Activated B cell treated with CpG ODN at 0.5 μM for 24 hours (primary cell): Measurements from ENCODE around the gene RASL10B. TPM values are rescaled to one million over a fixed set of nuclear protein-coding genes. Genes with fewer than 3 reads are reported as not detected.

Source experiments
- ATAC-seq: fragments of 200-7000 bp; cut with Tn5 transposase; one replicate; pipeline ENCODE4 v1.10.0; 2021; ENCODE audit warnings: low read depth, mild to moderate bottlenecking, moderate library complexity
- CTCF ChIA-PET: fragments of 350-600 bp; sonication (Branson Sonifier 250); formaldehyde crosslinking; loops from one replicate; lab custom pipeline; 2021; ENCODE audit warnings: antibody characterized with exemption; lab: Charles Lee
- POLR2A ChIA-PET: fragments of 350-600 bp; sonication (Branson Sonifier 250); formaldehyde crosslinking; loops from one replicate; lab custom pipeline; 2021; ENCODE audit warnings: antibody characterized with exemption; lab: Charles Lee
- DNase-seq: peaks from one replicate; pipeline ENCODE4 v3.0.0; 2022
- H3K27ac Mint-ChIP-seq: one replicate; pipeline ENCODE4 v1.8.0; 2020; ENCODE audit warnings: mixed read lengths
- H3K27me3 Mint-ChIP-seq: one replicate; pipeline ENCODE4 v1.8.0; 2021; ENCODE audit warnings: mixed read lengths
- H3K36me3 Mint-ChIP-seq: one replicate; pipeline ENCODE4 v1.8.0; 2021; ENCODE audit warnings: low read depth, mixed read lengths
- H3K4me1 Mint-ChIP-seq: one replicate; pipeline ENCODE4 v1.8.0; 2021; ENCODE audit warnings: mixed read lengths
- H3K4me3 Mint-ChIP-seq: one replicate; pipeline ENCODE4 v1.8.0; 2020; ENCODE audit warnings: mild to moderate bottlenecking, mixed read lengths
- H3K9me3 Mint-ChIP-seq: one replicate; pipeline ENCODE4 v1.8.0; 2020; ENCODE audit warnings: mixed read lengths
- CTCF ChIP-seq: fragments of 200-600 bp; IDR thresholded peaks from one replicate; pipeline ENCODE4 v1.8.0; 2022; ENCODE audit warnings: antibody characterized with exemption, mild to moderate bottlenecking
- intact Hi-C: fragments of 100-400 bp; cut with micrococcal nuclease; formaldehyde crosslinking; loops from one replicate; pipeline ENCODE4 v1.15.1; 2024
- total RNA-seq: library from RNA; stranded (reverse); gene quantifications from 2 replicates; pipeline ENCODE4 v1.2.3, GENCODE V29; 2022

RASL10B gene
- total RNA-seq, 1 donor from 2014 or later = 0.31 TPM

DNA sequence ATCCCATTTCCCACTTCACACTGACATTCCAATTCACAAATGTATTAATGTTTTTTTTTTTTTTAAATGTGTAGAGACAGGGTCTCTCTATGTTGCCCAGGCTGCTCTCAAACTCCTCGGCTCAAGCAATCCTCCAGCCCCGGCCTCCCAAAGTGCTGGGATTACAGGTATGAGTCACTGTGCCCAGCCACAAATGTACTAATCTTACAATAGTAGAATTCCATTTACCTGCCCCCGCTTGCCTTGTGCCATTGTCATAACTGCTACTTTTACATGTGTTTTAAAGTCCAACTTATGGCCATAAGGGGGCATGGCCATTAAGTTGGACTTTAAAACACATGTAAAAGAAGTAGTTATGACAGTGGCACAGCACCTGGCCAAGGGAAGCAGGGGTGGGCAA, 59.4 kb downstream of the RASL10B start:
- ChIA-PET POLR2A (interaction anchor here (1.9 kb wide), 1 partner anchor 18 kb away, joined by 5 read pairs; the partner anchor contains the start of gene TAF15), CTCF (no interaction called here)
- no peak for ATAC-seq
- no peak for DNase-seq
- Mint-ChIP-seq H3K27ac (no peak overlapping the region), H3K4me3 (no peak overlapping the region), H3K4me1 (peaks cover 10% of the 10 kb centered on the region), H3K27me3 (peaks cover 39% of the 10 kb centered on the region), H3K9me3 (no peaks in the 10 kb centered on the region), H3K36me3 (no peaks in the 10 kb centered on the region)
- TF ChIP-seq CTCF = no peak
- intact Hi-C loops = no loop called here

GRCh38 chr17:35791681-35792350, 60.4 kb downstream of the RASL10B start:
- H3K4me3 Mint-ChIP-seq = no peak overlapping the region

More at GRCh38 chr17:35791681-35792350, 60.4 kb downstream of the RASL10B start:
- peaks cover 16% of the 10 kb centered on the region for H3K4me1 Mint-ChIP-seq
- CTCF ChIA-PET = no interaction called here
- H3K27ac Mint-ChIP-seq = no peak overlapping the region
- TF ChIP-seq CTCF = no peak
- ATAC-seq = no peak
- intact Hi-C loops = no loop called here
- POLR2A ChIA-PET = interaction anchor here (0.7 to 1.9 kb wide), 2 partner anchors 17 to 28 kb away, joined by 3 to 5 read pairs; partner anchors contain the start of gene TAF15
- H3K36me3 Mint-ChIP-seq = no peaks in the 10 kb centered on the region
- peaks cover 44% of the 10 kb centered on the region for H3K27me3 Mint-ChIP-seq
- DNase-seq = no peak
- no peaks in the 10 kb centered on the region for H3K9me3 Mint-ChIP-seq

Other genes with a start within 250 kb of the RASL10B start
- gene SLFN12L, start 194.0 kb upstream of the RASL10B start, total RNA-seq = 2.0 and 2.4 TPM in 2 replicates
- gene SLFN14, start 170.8 kb upstream of the RASL10B start, total RNA-seq = not detected in 2 replicates
- gene PEX12, start 153.1 kb upstream of the RASL10B start, total RNA-seq = 4.1 and 4.8 TPM in 2 replicates
- 129 and 152 TPM in 2 replicates for gene AP2B1, start 144.3 kb upstream of the RASL10B start, total RNA-seq
- not detected in 2 replicates for gene GAS2L2, start 21.6 kb downstream of the RASL10B start, total RNA-seq
- not detected in 2 replicates for gene C17orf50, start 29.2 kb downstream of the RASL10B start, total RNA-seq
- gene MMP28, start 64.0 kb downstream of the RASL10B start, total RNA-seq = 0.59 TPM in 1 of 2 replicates, not detected in the other
- gene TAF15, start 77.8 kb downstream of the RASL10B start, total RNA-seq = 224 and 243 TPM in 2 replicates
- gene HEATR9, start 137.3 kb downstream of the RASL10B start, total RNA-seq = not detected in 2 replicates
- 3.3 and 3.4 TPM in 2 replicates for gene CCL5, start 148.7 kb downstream of the RASL10B start, total RNA-seq
- not detected in 2 replicates for gene RDM1, start 199.1 kb downstream of the RASL10B start, total RNA-seq
- not detected in 2 replicates for gene LYZL6, start 212.1 kb downstream of the RASL10B start, total RNA-seq
- gene CCL16, start 249.9 kb downstream of the RASL10B start, total RNA-seq = not detected in 2 replicates